IMR-90 (cell line): ENCODE measurements around the gene BSCL2. TPM values are rescaled to one million over a fixed set of nuclear protein-coding genes. Genes with fewer than 3 reads are reported as not detected.

ENCODE experiments used
- ATAC-seq: fragments of 200-7000 bp; cut with Tn5 transposase; 2 replicates; pipeline ENCODE4 v1.9.1; 2020; ENCODE audit warnings: low read depth, mild to moderate bottlenecking, moderate library complexity
- BruUV-seq: library from RNA; stranded (reverse); fragments of 400-500 nt; replicated peaks from 2 replicates; lab custom pipeline; 2021; lab: Mats Ljungman, UMichigan
- CTCF ChIA-PET: fragments of 300-600 bp; formaldehyde crosslinking; extraction: SDS; loops from one replicate; lab custom pipeline; 2021; ENCODE audit warnings: antibody characterized with exemption; lab: Yijun Ruan, JAX
- POLR2A ChIA-PET: fragments of 300-600 bp; sonication (Branson Sonifier 250); formaldehyde crosslinking; loops from one replicate; lab custom pipeline; 2022; ENCODE audit warnings: antibody characterized with exemption; ENCODE audit not compliant: unreplicated experiment; lab: Charles Lee
- DNase-seq: peaks from one replicate; pipeline ENCODE4 v3.0.0; 2013
- H2AFZ ChIP-seq: replicated peaks from 2 replicates; pipeline ENCODE3; 2013; ENCODE audit warnings: low read length, mild to moderate bottlenecking; ENCODE audit not compliant: poor library complexity
- H2AK5ac ChIP-seq: 2 replicates; pipeline ENCODE4 v1.6.1; 2013; ENCODE audit warnings: low read depth, low read length, inconsistent platforms
- H2AK9ac ChIP-seq: replicated peaks from 2 replicates; pipeline ENCODE3; 2013; ENCODE audit warnings: mild to moderate bottlenecking, low read depth, low read length, moderate library complexity; ENCODE audit not compliant: poor library complexity
- H2BK120ac ChIP-seq: 2 replicates; pipeline ENCODE4 v1.6.1; 2013; ENCODE audit warnings: low read depth, low read length, inconsistent platforms
- H2BK15ac ChIP-seq: 3 replicates; pipeline ENCODE4 v1.6.1; 2013; ENCODE audit warnings: low read depth, low read length, inconsistent platforms
- H2BK20ac ChIP-seq: 2 replicates; pipeline ENCODE4 v1.6.1; 2013; ENCODE audit warnings: low read depth, mild to moderate bottlenecking, inconsistent platforms, low read length, moderate library complexity
- H2BK5ac ChIP-seq: 2 replicates; pipeline ENCODE4 v1.6.1; 2013; ENCODE audit warnings: mild to moderate bottlenecking, low read depth, low read length, inconsistent platforms; ENCODE audit not compliant: poor library complexity, severe bottlenecking
- H3K14ac ChIP-seq: replicated peaks from 2 replicates; pipeline ENCODE4 v1.6.1; 2013; ENCODE audit warnings: low read depth, low read length, inconsistent platforms
- H3K18ac ChIP-seq: 2 replicates; pipeline ENCODE4 v1.6.1; 2013; ENCODE audit warnings: low read depth, low read length, control low read depth
- H3K23ac ChIP-seq: 2 replicates; pipeline ENCODE4 v1.6.1; 2013; ENCODE audit warnings: low read depth, low read length, inconsistent platforms
- H3K27ac ChIP-seq: 2 replicates; pipeline ENCODE4 v1.5.1; 2013; ENCODE audit warnings: mild to moderate bottlenecking, control low read depth, low read length; ENCODE audit not compliant: insufficient read depth
- H3K27me3 ChIP-seq: 2 replicates; pipeline ENCODE4 v1.6.1; 2013; ENCODE audit warnings: low read length; ENCODE audit not compliant: control insufficient read depth, insufficient read depth
- H3K36me3 ChIP-seq: 2 replicates; pipeline ENCODE4 v1.6.1; 2013; ENCODE audit warnings: low read length, mixed read lengths; ENCODE audit not compliant: control insufficient read depth, insufficient read depth
- H3K4ac ChIP-seq: 2 replicates; pipeline ENCODE4 v1.6.1; 2013; ENCODE audit warnings: low read depth, low read length, inconsistent platforms
- H3K4me1 ChIP-seq: 2 replicates; pipeline ENCODE4 v1.6.1; 2013; ENCODE audit warnings: low read length, mixed read lengths; ENCODE audit not compliant: control insufficient read depth, insufficient read depth
- H3K4me2 ChIP-seq: 2 replicates; pipeline ENCODE4 v1.6.1; 2013; ENCODE audit warnings: low read depth, mild to moderate bottlenecking, control low read depth, low read length, moderate library complexity
- H3K4me3 ChIP-seq: 2 replicates; pipeline ENCODE4 v1.5.1; 2013; ENCODE audit warnings: low read depth, mild to moderate bottlenecking, control low read depth, low read length, moderate library complexity; ENCODE audit not compliant: insufficient read depth
- H3K56ac ChIP-seq: 2 replicates; pipeline ENCODE4 v1.6.1; 2013; ENCODE audit warnings: low read length, inconsistent platforms; ENCODE audit not compliant: insufficient read depth; ENCODE audit errors: extremely low read depth
- H3K79me1 ChIP-seq, 2 experiments: 2 replicates each; pipeline ENCODE4 v1.6.1; 2013; ENCODE audit warnings: low read length in 2 of 2, inconsistent platforms in 1 of 2, low read depth in 1 of 2
- H3K9ac ChIP-seq: 2 replicates; pipeline ENCODE4 v1.6.1; 2013; ENCODE audit warnings: low read depth, low read length, control low read depth
- H3K9me1 ChIP-seq: 2 replicates; pipeline ENCODE4 v1.6.1; 2013; ENCODE audit warnings: low read length, inconsistent platforms; ENCODE audit not compliant: insufficient read depth
- H3K9me3 ChIP-seq: 2 replicates; pipeline ENCODE4 v1.6.1; 2013; ENCODE audit warnings: low read length; ENCODE audit not compliant: control insufficient read depth, insufficient read depth
- H4K20me1 ChIP-seq: 2 replicates; pipeline ENCODE4 v1.6.1; 2013; ENCODE audit warnings: low read length, inconsistent platforms; ENCODE audit not compliant: insufficient read depth
- H4K5ac ChIP-seq: 2 replicates; pipeline ENCODE4 v1.6.1; 2013; ENCODE audit warnings: mild to moderate bottlenecking, low read depth, low read length, control low read depth
- H4K8ac ChIP-seq, 2 experiments: 2 replicates each; pipeline ENCODE4 v1.6.1; 2013; ENCODE audit warnings: low read depth in 2 of 2, low read length in 2 of 2, control low read depth in 1 of 2, inconsistent platforms in 1 of 2
- H4K91ac ChIP-seq: 2 replicates; pipeline ENCODE4 v1.6.1; 2013; ENCODE audit warnings: low read depth, low read length, inconsistent platforms; ENCODE audit not compliant: insufficient read depth
- BHLHE40 ChIP-seq: fragments of 150-350 bp; IDR thresholded peaks from 2 replicates; pipeline ENCODE4 v1.6.1; 2016; ENCODE audit warnings: mild to moderate bottlenecking, low read depth, low read length
- CEBPB ChIP-seq: IDR thresholded peaks from 2 replicates; pipeline ENCODE4 v1.6.1; 2012; ENCODE audit warnings: low read depth, low read length, improper control_type of control experiment
- CHD1 ChIP-seq: IDR thresholded peaks from 2 replicates; pipeline ENCODE4 v1.6.1; 2012; ENCODE audit warnings: low read depth, low read length, improper control_type of control experiment
- FOS ChIP-seq: fragments of 150-350 bp; IDR thresholded peaks from 2 replicates; pipeline ENCODE4 v1.6.1; 2016; ENCODE audit warnings: low read depth, low read length
- MAFK ChIP-seq: IDR thresholded peaks from 2 replicates; pipeline ENCODE4 v1.6.1; 2012; ENCODE audit warnings: low read depth, low read length, improper control_type of control experiment
- MAZ ChIP-seq: IDR thresholded peaks from 2 replicates; pipeline ENCODE4 v1.6.1; 2012; ENCODE audit warnings: low read depth, mild to moderate bottlenecking, low read length, improper control_type of control experiment, moderate library complexity, borderline replicate concordance
- NFE2L2 ChIP-seq: fragments of 150-350 bp; IDR thresholded peaks from 2 replicates; pipeline ENCODE4 v1.6.1; 2016; ENCODE audit warnings: low read depth, mild to moderate bottlenecking, low read length
- RAD21 ChIP-seq: IDR thresholded peaks from 2 replicates; pipeline ENCODE4 v1.6.1; 2012; ENCODE audit warnings: low read length, improper control_type of control experiment
- RFX5 ChIP-seq: IDR thresholded peaks from 2 replicates; pipeline ENCODE4 v1.8.0; 2012; ENCODE audit warnings: low read depth, mild to moderate bottlenecking, low read length, moderate library complexity
- SMC3 ChIP-seq: fragments of 150-350 bp; IDR thresholded peaks from 2 replicates; pipeline ENCODE4 v1.6.1; 2016; ENCODE audit warnings: low read depth, mild to moderate bottlenecking, antibody characterized with exemption, low read length, moderate library complexity
- WGBS, 2 experiments: methylation state at CpG; one replicate each; pipeline versions ENCODE4 v1.1.5 to v1.1.7; 2013; ENCODE audit warnings: missing lambda C conversion rate in 2 of 2; ENCODE audit not compliant: insufficient read length in 1 of 2; ENCODE audit errors: extremely low coverage in 2 of 2; 5-methylcytosine and 5-hydroxymethylcytosine counted together
- dilution Hi-C: fragments of 300-500 bp; cut with HindIII; formaldehyde crosslinking; loops from one replicate; pipeline ENCODE4 v1.14.3; 2018; ENCODE audit warnings: low sequenced_read_pairs; ENCODE audit not compliant: unreplicated experiment
- in situ Hi-C: fragments of 300-500 bp; cut with MboI; formaldehyde crosslinking; loops from 3 replicates; pipeline ENCODE4 v1.14.3; 2019; ENCODE audit warnings: low sequenced_read_pairs, inconsistent platforms, mixed read lengths
- intact Hi-C: fragments of 100-400 bp; cut with micrococcal nuclease; formaldehyde crosslinking; loops from 2 replicates; pipeline ENCODE4 v1.10.0; 2022
- polyA plus RNA-seq, 3 experiments: library from polyadenylated mRNA; depleted of rRNA; stranded (reverse); fragments of >200 nt; gene quantifications; 2 replicates each; pipeline ENCODE4 v1.2.3, GENCODE V29; 2012; ENCODE audit warnings: low replicate concordance in 1 of 3
- total RNA-seq: library from RNA; depleted of rRNA; stranded (reverse); fragments of >200 nt; gene quantifications from 2 replicates; pipeline ENCODE4 v1.2.3, GENCODE V29; 2012
- TF ChIP-seq, protein P1 (sequence below): fragments of 150-350 bp; IDR thresholded peaks from 2 replicates; pipeline ENCODE4 v1.6.1; 2017; ENCODE audit warnings: mild to moderate bottlenecking, antibody characterized with exemption, low read length, low read depth

Gene BSCL2
- total and polyA plus RNA-seq, 2 of the 4 experiments (the other 2 are of a cell fraction), result 26.2 to 47.1 TPM

- Histone ChIP-seq H3K36me3 (peaks cover 36% of the 10 kb centered on the region), H3K18ac (no peak overlapping the region), H4K8ac (no peak overlapping the region), H3K9ac (no peak overlapping the region), H2AFZ (no peak overlapping the region), H3K14ac (no peak overlapping the region), H3K9me1 (peaks cover 9% of the 10 kb centered on the region; the same call in 1 of the 2 replicates), H3K4me3 (no peak overlapping the region), H3K27me3 (no peaks in the 10 kb centered on the region), H4K91ac (no peak overlapping the region), H3K79me1 (peaks cover 5 to 49% of the 10 kb centered on the region in 2 experiments; a peak in 3 of 4 replicates), H3K4ac (no peak overlapping the region), H3K27ac (no peak overlapping the region), H3K9me3 (no peaks in the 10 kb centered on the region), H3K23ac (no peak overlapping the region), H2BK20ac (no peak overlapping the region), H4K5ac (no peak overlapping the region), H2BK120ac (no peak overlapping the region), H2BK15ac (no peak overlapping the region), H3K56ac (no peak overlapping the region), H2BK5ac (no peak overlapping the region), H3K4me1 (peaks cover 6% of the 10 kb centered on the region; the same call in 1 of the 2 replicates), H3K4me2 (no peak overlapping the region), H2AK5ac (no peak overlapping the region), H2AK9ac (no peak overlapping the region), H4K20me1 (peaks cover 23% of the 10 kb centered on the region; the same call in 1 of the 2 replicates)
- CTCF ChIA-PET, result interaction anchor here (1.1 kb wide), 1 partner anchor 21 kb away, joined by 3 read pairs; no protein-coding TSS in a partner anchor
- ATAC-seq (no peak), DNase-seq (no peak)
- dilution Hi-C loops, result no loop called here
- POLR2A ChIA-PET, result no interaction called here
- in situ Hi-C loops, result no loop called here
- no CpG with 5 or more reads among the region's 8 CpGs for WGBS, 2 experiments
- BruUV-seq, result no TSS peak
- TF ChIP-seq SMC3, result no peak
- TF ChIP-seq MAFK, result no peak
- no peak for TF ChIP-seq FOS
- TF ChIP-seq CEBPB, result no peak
- TF ChIP-seq, protein P1, sequence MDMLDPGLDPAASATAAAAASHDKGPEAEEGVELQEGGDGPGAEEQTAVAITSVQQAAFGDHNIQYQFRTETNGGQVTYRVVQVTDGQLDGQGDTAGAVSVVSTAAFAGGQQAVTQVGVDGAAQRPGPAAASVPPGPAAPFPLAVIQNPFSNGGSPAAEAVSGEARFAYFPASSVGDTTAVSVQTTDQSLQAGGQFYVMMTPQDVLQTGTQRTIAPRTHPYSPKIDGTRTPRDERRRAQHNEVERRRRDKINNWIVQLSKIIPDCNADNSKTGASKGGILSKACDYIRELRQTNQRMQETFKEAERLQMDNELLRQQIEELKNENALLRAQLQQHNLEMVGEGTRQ, result no peak
- TF ChIP-seq RFX5, result no peak
- TF ChIP-seq BHLHE40, result no peak
- no peak for TF ChIP-seq CHD1
- no peak for TF ChIP-seq RAD21
- TF ChIP-seq MAZ, result no peak
- TF ChIP-seq NFE2L2, result no peak
- intact Hi-C loops, result no loop called here
These were observed 63.0 kb downstream of the BSCL2 start for GRCh38 chr11:62644220-62644619.
